ENCODE data around the gene FAM47E. TPM values are rescaled to one million over a fixed set of nuclear protein-coding genes. Genes with fewer than 3 reads are reported as not detected.

Gene FAM47E
- total and polyA plus RNA-seq, 2 of the 13 experiments (the other 11 are each of a cell fraction or from before 2014, with no cell fraction given), result 0.33 to 0.66 TPM

GRCh38 chr4:76219299-76220055 lies 32.0 kb upstream of the FAM47E start:
- H3K4me2 ChIP-seq (ENCODE audit: low read depth, low read length), result no peak overlapping the region
- H3K9ac ChIP-seq (ENCODE audit: insufficient read depth, low read depth, low read length), result no peak overlapping the region
- no peak overlapping the region for H3K27ac ChIP-seq (ENCODE audit: extremely low read length, insufficient read depth, low read length)
- H3K4me3 ChIP-seq (replicated peaks in 1 of 3; ENCODE audit: insufficient read depth in 1 of 3, low read depth in 2 of 3, low read length in 3 of 3), result no peak overlapping the region
- 5% methylated on average over 7 of the region's 7 CpGs for WGBS (ENCODE audit: low lambda C conversion rate)
- H3K36me3 ChIP-seq (replicated peaks in 1 of 2; ENCODE audit: control insufficient read depth in 1 of 2, insufficient read depth in 2 of 2, low read length in 2 of 2), result no peaks in the 10 kb centered on the region
- ATAC-seq, result peak; percentile 60
- H3K27me3 ChIP-seq (ENCODE audit: control insufficient read depth in 1 of 2, insufficient read depth in 2 of 2, low read length in 2 of 2), result no peaks in the 10 kb centered on the region
- H3K9me3 ChIP-seq (ENCODE audit: low read length), result no peaks in the 10 kb centered on the region
- H2AFZ ChIP-seq (ENCODE audit: low read length), result no peak overlapping the region
- in situ Hi-C loops (cut with HindIII; ENCODE audit: extremely low pct_ligation_motif_present, low pct_unique_long_range_greater_than_20kb), result no loop called here
- no peaks in the 10 kb centered on the region for H3K79me2 ChIP-seq (ENCODE audit: insufficient read depth, low read length)
- intact Hi-C loops (cut with micrococcal nuclease; ENCODE audit: unreplicated experiment), result no loop called here
- no peak for FAIRE-seq
- CTCF ChIA-PET (ENCODE audit: low intra/inter-chr PET ratio, low total read pairs), result no interaction called here
- no peaks in the 10 kb centered on the region for H4K20me1 ChIP-seq (ENCODE audit: insufficient read depth, low read length)
- no TSS peak for BruUV-seq (replicated peaks)
- H3K4me1 ChIP-seq (ENCODE audit: insufficient read depth, low read length), result peaks cover 54% of the 10 kb centered on the region
- POLR2A ChIA-PET, result no interaction called here
- peak; percentile 62 for DNase-seq (ENCODE audit: low spot score)
- TF ChIP-seq ZBTB3 (CRISPR knock-in tag; IDR thresholded peaks at IDR 0.05; ENCODE audit: borderline replicate concordance, low read depth) (no peak), TEAD3 (CRISPR knock-in tag; optimal IDR thresholded peaks at IDR 0.05; ENCODE audit: borderline replicate concordance) (peak; percentile 23), TRIM24 (CRISPR knock-in tag; IDR thresholded peaks at IDR 0.05) (peak; percentile 90), SOX13 (IDR thresholded peaks at IDR 0.05) (no peak), SOX13 (CRISPR knock-in tag; conservative IDR thresholded peaks at IDR 0.05 in 1 of 2, IDR thresholded peaks at IDR 0.05 in 1 of 2) (peak in 1 of 2 experiments; percentile 56; a peak in 1 of 4 replicates), ZNF749 (CRISPR knock-in tag; IDR thresholded peaks at IDR 0.05; ENCODE audit: borderline replicate concordance) (no peak), ZNF280D (CRISPR knock-in tag; IDR thresholded peaks at IDR 0.05) (no peak), FOXP1 (IDR thresholded peaks at IDR 0.05) (0 out of 2 replicates have a peak, but pooled peaks have one; percentile 9), FOXP1 (CRISPR knock-in tag; IDR thresholded peaks at IDR 0.05) (peak; percentile 80), PPARG (CRISPR knock-in tag; conservative IDR thresholded peaks at IDR 0.05) (peak; percentile 46; the same call in 1 of the 2 replicates), MTF1 (CRISPR knock-in tag; IDR thresholded peaks at IDR 0.05) (no peak), ZNF567 (CRISPR knock-in tag; IDR thresholded peaks at IDR 0.05; ENCODE audit: borderline replicate concordance) (no peak), MED1 (CRISPR knock-in tag; IDR thresholded peaks at IDR 0.05) (peak; percentile 40; the same call in 1 of the 2 replicates), MIER3 (CRISPR knock-in tag; IDR thresholded peaks at IDR 0.05; ENCODE audit: borderline replicate concordance) (0 out of 2 replicates have a peak, but pooled peaks have one; percentile 37), ZNF746 (CRISPR knock-in tag; IDR thresholded peaks at IDR 0.05) (no peak), RXRB (CRISPR knock-in tag; IDR thresholded peaks at IDR 0.05; ENCODE audit: borderline replicate concordance) (peak; percentile 68; the same call in 1 of the 2 replicates), SETDB1 (CRISPR knock-in tag; IDR thresholded peaks at IDR 0.05; ENCODE audit: borderline replicate concordance) (no peak)
- TF ChIP-seq, protein P1, sequence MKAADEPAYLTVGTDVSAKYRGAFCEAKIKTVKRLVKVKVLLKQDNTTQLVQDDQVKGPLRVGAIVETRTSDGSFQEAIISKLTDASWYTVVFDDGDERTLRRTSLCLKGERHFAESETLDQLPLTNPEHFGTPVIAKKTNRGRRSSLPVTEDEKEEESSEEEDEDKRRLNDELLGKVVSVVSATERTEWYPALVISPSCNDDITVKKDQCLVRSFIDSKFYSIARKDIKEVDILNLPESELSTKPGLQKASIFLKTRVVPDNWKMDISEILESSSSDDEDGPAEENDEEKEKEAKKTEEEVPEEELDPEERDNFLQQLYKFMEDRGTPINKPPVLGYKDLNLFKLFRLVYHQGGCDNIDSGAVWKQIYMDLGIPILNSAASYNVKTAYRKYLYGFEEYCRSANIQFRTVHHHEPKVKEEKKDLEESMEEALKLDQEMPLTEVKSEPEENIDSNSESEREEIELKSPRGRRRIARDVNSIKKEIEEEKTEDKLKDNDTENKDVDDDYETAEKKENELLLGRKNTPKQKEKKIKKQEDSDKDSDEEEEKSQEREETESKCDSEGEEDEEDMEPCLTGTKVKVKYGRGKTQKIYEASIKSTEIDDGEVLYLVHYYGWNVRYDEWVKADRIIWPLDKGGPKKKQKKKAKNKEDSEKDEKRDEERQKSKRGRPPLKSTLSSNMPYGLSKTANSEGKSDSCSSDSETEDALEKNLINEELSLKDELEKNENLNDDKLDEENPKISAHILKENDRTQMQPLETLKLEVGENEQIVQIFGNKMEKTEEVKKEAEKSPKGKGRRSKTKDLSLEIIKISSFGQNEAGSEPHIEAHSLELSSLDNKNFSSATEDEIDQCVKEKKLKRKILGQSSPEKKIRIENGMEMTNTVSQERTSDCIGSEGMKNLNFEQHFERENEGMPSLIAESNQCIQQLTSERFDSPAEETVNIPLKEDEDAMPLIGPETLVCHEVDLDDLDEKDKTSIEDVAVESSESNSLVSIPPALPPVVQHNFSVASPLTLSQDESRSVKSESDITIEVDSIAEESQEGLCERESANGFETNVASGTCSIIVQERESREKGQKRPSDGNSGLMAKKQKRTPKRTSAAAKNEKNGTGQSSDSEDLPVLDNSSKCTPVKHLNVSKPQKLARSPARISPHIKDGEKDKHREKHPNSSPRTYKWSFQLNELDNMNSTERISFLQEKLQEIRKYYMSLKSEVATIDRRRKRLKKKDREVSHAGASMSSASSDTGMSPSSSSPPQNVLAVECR (CRISPR knock-in tag; IDR thresholded peaks at IDR 0.05; ENCODE audit: borderline replicate concordance), result no peak
